ENCODE measurements around the gene PTGER2.

PTGER2 gene

GRCh38 chr14:52333823-52334657 lies 19.9 kb downstream of the PTGER2 start:
- in situ Hi-C loops (cut with MboI; ENCODE audit: low sequenced_read_pairs): no loop called here

DNA sequence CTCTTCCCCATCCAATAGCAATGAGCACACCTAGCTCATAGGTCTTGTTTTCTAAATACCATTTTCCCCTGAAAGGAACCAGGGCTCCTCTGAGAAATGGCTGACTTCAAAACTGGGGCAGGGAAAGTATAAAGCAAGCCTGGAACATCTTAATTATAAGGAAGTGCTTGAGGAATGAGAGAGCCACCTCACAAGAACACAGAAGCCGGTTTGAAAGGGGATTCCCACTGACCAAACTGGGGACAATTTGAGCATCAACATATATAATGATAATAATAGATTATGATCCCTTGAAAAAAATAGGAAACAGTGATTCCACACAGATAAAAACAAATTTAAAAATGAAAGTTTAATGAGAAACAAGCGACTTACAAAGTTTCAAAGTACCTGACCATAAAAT lies 22.1 kb downstream of the PTGER2 start:
- in situ Hi-C loops (cut with MboI; ENCODE audit: low sequenced_read_pairs): no loop called here

GRCh38 chr14:52338051-52338681 lies 24.1 kb downstream of the PTGER2 start:
- in situ Hi-C loops (cut with MboI; ENCODE audit: low sequenced_read_pairs): no loop called here

DNA sequence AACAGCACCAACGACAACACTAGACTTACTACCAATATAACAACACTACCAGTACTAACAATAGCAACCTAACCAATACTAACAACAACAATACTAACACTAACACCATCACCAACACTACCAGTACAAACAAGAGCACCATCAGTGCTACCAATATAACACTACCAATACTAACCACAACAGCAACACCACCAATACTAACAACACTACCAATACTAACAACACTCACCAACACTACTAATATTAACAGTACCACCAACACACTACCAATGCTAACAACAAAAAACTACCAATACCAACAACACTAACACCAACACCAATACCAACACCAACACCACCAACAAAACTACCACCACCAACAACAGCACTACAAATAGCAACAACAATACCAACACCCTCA lies 25.1 kb downstream of the PTGER2 start:
- in situ Hi-C loops (cut with MboI; ENCODE audit: low sequenced_read_pairs): no loop called here

GRCh38 chr14:52342849-52343596 lies 28.9 kb downstream of the PTGER2 start:
- in situ Hi-C loops (cut with MboI; ENCODE audit: low sequenced_read_pairs): no loop called here

DNA sequence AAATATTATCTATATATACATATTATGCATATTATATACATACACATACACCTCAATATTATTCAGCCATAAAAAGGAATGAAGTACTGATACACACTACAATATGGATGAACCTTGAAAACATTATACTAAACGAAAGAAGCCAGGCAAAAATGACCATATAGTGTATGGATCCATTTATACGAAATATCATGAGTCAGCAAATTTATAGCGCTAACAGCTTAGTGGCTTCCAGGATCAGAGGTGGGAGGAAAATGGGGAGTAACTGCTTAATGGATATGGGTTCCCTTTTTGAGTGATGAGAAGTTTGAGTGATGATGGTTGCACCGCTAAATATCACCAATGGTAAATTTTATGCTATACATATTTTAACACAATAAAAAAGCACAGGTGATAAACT lies 32.7 kb downstream of the PTGER2 start:
- in situ Hi-C loops (cut with MboI; ENCODE audit: low sequenced_read_pairs): no loop called here

GRCh38 chr14:52348279-52348678 lies 34.2 kb downstream of the PTGER2 start:
- in situ Hi-C loops (cut with MboI; ENCODE audit: low sequenced_read_pairs): no loop called here

- in situ Hi-C loops (cut with MboI; ENCODE audit: low sequenced_read_pairs): no loop called here
These were observed 34.7 kb downstream of the PTGER2 start for GRCh38 chr14:52348776-52349175.

DNA sequence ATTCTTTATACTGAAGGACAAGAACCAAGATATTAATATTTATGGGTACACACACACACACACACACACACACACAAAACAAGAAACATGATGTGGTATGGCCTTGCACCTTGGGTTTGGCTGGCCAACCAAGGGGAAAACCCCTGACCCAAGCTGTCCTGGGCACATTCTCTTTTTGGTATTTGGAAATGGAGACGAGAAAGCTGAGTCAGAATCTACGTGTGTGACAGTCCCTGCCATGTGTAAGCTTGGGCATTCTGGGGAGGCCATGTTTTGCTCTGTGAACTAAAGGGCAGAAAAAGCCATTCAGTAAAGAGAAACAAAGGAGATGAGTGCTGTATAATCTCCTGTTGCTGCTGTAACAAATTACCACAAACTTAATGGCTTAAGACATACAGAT lies 35.6 kb downstream of the PTGER2 start:
- in situ Hi-C loops (cut with MboI; ENCODE audit: low sequenced_read_pairs): no loop called here

DNA sequence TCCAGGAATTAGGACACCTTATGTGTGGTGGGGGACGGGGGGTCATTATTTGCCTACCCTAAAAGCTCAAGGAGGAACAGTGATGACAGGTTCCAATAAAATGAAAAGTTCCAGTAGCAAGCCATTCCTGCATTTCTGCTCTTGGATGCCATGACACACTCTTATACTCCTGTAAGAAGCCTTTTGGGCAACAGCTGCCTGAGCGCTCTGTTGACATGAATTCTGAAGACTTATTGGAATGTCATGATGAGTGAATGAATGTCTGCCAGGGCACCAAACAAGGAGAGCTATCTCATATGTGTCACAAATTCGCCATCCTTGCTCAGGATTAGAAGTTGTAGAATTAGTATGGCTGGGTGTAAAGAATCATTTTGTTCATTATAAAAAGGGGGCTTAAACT lies 36.3 kb downstream of the PTGER2 start:
- in situ Hi-C loops (cut with MboI; ENCODE audit: low sequenced_read_pairs): no loop called here

- in situ Hi-C loops (cut with MboI; ENCODE audit: low sequenced_read_pairs): no loop called here
These were observed 37.3 kb downstream of the PTGER2 start for GRCh38 chr14:52351233-52352060.

DNA sequence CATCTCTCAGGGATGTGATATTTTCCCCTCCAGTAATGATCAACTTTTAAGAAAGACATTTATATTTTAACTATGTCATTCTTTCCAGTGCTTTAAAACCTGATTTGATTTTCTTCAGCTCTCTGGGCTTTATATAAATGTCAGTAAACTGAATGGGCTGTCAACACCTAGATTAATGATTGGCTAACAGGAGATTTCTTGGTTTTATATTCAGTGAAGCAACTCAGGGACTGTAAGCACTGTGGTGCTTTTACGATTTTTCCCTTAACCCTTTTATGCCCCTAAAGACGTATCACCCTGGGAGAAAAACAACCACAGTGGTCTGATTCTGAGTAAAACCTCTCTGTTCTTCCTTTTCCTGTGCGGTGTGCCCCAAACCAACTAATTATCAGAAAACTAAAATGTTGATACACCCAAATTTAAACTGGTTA lies 38.0 kb downstream of the PTGER2 start:
- in situ Hi-C loops (cut with MboI; ENCODE audit: low sequenced_read_pairs): no loop called here

GRCh38 chr14:52352569-52352968 lies 38.5 kb downstream of the PTGER2 start:
- in situ Hi-C loops (cut with MboI; ENCODE audit: low sequenced_read_pairs): no loop called here

GRCh38 chr14:52354242-52354641 lies 40.1 kb downstream of the PTGER2 start:
- in situ Hi-C loops (cut with MboI; ENCODE audit: low sequenced_read_pairs): no loop called here

DNA sequence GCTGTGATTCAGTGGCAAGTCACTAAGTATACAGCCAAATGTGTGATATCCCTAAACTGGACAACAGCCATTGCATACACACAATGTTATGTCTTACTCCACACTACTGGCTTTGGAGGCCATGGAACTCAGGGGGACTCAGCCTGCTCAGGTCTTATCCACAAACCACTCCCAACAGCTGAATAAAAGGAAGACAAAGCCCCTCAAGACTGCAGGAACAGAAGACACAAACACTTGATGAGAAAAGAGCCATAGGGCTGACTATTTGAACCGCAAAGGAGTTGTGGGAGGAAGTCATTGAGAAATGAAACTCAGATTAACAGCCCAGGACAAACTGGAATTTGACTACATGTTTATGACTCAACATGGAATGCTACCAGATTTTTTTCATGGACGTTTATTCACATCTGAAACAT lies 40.9 kb downstream of the PTGER2 start:
- in situ Hi-C loops (cut with MboI; ENCODE audit: low sequenced_read_pairs): no loop called here

GRCh38 chr14:52355526-52355925 lies 41.4 kb downstream of the PTGER2 start:
- in situ Hi-C loops (cut with MboI; ENCODE audit: low sequenced_read_pairs): no loop called here

DNA sequence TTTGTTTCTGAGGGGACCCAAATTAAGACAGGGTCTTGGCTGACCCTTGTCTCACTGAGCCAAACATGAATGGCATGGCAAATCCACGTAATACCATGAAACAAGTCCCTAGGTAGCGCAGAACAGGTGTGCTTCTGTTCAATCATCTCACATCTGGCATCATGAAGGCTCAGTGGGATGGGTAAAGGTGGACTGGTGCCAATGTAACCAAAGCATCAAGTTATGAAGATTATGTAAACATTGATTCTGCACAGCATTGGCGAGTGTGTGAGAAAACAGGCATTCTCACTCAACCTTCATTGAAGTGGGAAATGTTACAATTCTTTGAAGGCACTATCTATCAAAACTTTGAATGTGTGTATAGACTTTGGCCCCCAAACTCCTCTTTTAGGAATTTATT lies 41.9 kb downstream of the PTGER2 start:
- in situ Hi-C loops (cut with MboI; ENCODE audit: low sequenced_read_pairs): no loop called here

- in situ Hi-C loops (cut with MboI; ENCODE audit: low sequenced_read_pairs): no loop called here
These were observed 46.7 kb downstream of the PTGER2 start for GRCh38 chr14:52360831-52361230.

- in situ Hi-C loops (cut with MboI; ENCODE audit: low sequenced_read_pairs): no loop called here
These were observed 49.1 kb downstream of the PTGER2 start for GRCh38 chr14:52363041-52363704.

DNA sequence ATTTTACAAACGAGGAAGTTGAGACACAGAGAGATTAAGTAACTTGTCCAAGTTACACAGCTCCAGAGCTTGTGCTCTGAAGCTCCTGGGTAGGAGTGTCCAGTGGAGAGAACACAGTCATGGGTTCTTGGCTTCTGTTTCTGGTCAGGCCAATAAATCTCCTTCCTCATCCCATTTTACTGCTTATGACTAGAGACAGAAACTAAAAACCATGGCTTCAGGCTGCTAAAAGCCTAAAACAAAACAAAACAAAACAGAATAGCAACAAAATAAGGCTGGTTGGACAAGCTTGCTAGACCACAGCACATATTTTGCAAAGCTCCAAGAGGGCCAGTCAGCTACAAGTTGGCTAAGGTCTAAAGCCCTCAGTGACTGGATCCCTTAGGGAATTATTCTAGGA lies 49.8 kb downstream of the PTGER2 start:
- in situ Hi-C loops (cut with MboI; ENCODE audit: low sequenced_read_pairs): no loop called here
